Panc1 (cell line): Measurements from ENCODE around the gene SRCIN1. TPM values are rescaled to one million over a fixed set of nuclear protein-coding genes. Genes with fewer than 3 reads are reported as not detected.

Experiments used
- ATAC-seq: fragments of 200-7000 bp; cut with Tn5 transposase; 2 replicates; pipeline ENCODE4 v1.9.1; 2020; ENCODE audit warnings: mild to moderate bottlenecking, moderate library complexity
- BruUV-seq: library from RNA; stranded (reverse); fragments of 400-500 nt; replicated peaks from 2 replicates; lab custom pipeline; 2021; lab: Mats Ljungman, UMichigan
- CTCF ChIA-PET: fragments of 300-600 bp; sonication (Branson Sonifier 250); formaldehyde crosslinking; loops from one replicate; lab custom pipeline; 2022; ENCODE audit warnings: antibody characterized with exemption; lab: Charles Lee
- POLR2A ChIA-PET: fragments of 300-600 bp; sonication (Branson Sonifier 250); formaldehyde crosslinking; loops from one replicate; lab custom pipeline; 2022; ENCODE audit warnings: antibody characterized with exemption; lab: Charles Lee
- DNase-seq: peaks from one replicate; pipeline ENCODE4 v3.0.0-alpha.2; 2010; ENCODE audit warnings: low read depth, low spot score
- H3K27ac ChIP-seq: 2 replicates; pipeline ENCODE4 v1.5.1; 2011; ENCODE audit warnings: mild to moderate bottlenecking, low read length, inconsistent platforms
- H3K27me3 ChIP-seq: fragments of 200-500 bp; sonication (Bioruptor generic); 2 replicates; pipeline ENCODE4 v1.6.0; 2014; ENCODE audit warnings: low read length, inconsistent platforms; ENCODE audit not compliant: control insufficient read depth, insufficient read depth
- H3K36me3 ChIP-seq: fragments of 200-500 bp; sonication (Bioruptor generic); 2 replicates; pipeline ENCODE4 v1.5.1; 2014; ENCODE audit warnings: inconsistent platforms, mild to moderate bottlenecking, low read length, moderate library complexity; ENCODE audit not compliant: control insufficient read depth, insufficient read depth
- H3K4me1 ChIP-seq: 2 replicates; pipeline ENCODE4 v1.5.1; 2011; ENCODE audit warnings: inconsistent platforms, mild to moderate bottlenecking, low read length, moderate library complexity; ENCODE audit not compliant: control insufficient read depth, insufficient read depth
- H3K4me3 ChIP-seq, 2 experiments: 2 replicates each; pipeline ENCODE4 v1.5.1; 2011 to 2012; ENCODE audit warnings: low read depth in 2 of 2, low read length in 2 of 2, mild to moderate bottlenecking in 2 of 2, inconsistent platforms in 1 of 2, moderate library complexity in 1 of 2
- H3K9me3 ChIP-seq: fragments of 200-500 bp; sonication (Bioruptor generic); 2 replicates; pipeline ENCODE4 v1.5.1; 2014; ENCODE audit warnings: low read depth, mild to moderate bottlenecking, inconsistent platforms, low read length, moderate library complexity; ENCODE audit not compliant: control insufficient read depth, insufficient read depth
- POLR2AphosphoS5 ChIP-seq: IDR thresholded peaks from 2 replicates; pipeline ENCODE4 v1.6.1; 2012; ENCODE audit warnings: mild to moderate bottlenecking, low read depth, low read length, moderate library complexity
- SIN3A ChIP-seq: IDR thresholded peaks from 2 replicates; pipeline ENCODE4 v1.6.1; 2012; ENCODE audit warnings: low read depth, mild to moderate bottlenecking, low read length, moderate library complexity, borderline replicate concordance; ENCODE audit not compliant: insufficient read depth
- TCF7L2 ChIP-seq: IDR thresholded peaks from 2 replicates; pipeline ENCODE4 v1.6.1; 2011; ENCODE audit warnings: mild to moderate bottlenecking, low read depth, low read length, inconsistent platforms
- in situ Hi-C: cut with HindIII; loops from 2 replicates; pipeline ENCODE4 v1.10.0; 2016; ENCODE audit warnings: low sequenced_read_pairs, low pct_unique_long_range_greater_than_20kb
- intact Hi-C: fragments of 100-400 bp; cut with micrococcal nuclease; formaldehyde crosslinking; loops from one replicate; pipeline ENCODE4 v1.10.0; 2022; ENCODE audit not compliant: unreplicated experiment
- total RNA-seq: library from RNA; stranded (reverse); gene quantifications from one replicate; pipeline ENCODE4 v1.2.1, GENCODE V29; 2021; ENCODE audit not compliant: unreplicated experiment
- TF ChIP-seq, protein P1 (sequence below), 2 experiments: IDR thresholded peaks; 2 replicates each; pipeline ENCODE4 v1.6.1; 2011 to 2012; ENCODE audit warnings: low read depth in 2 of 2, control low read depth in 1 of 2, low read length in 1 of 2, mild to moderate bottlenecking in 1 of 2, moderate library complexity in 1 of 2; ENCODE audit not compliant: insufficient read depth in 1 of 2
- TF ChIP-seq, protein P2 (sequence below): fragments of 450-650 bp; IDR thresholded peaks from 2 replicates; pipeline ENCODE4 v1.5.1; 2017; ENCODE audit warnings: mild to moderate bottlenecking

The SRCIN1 gene
- total RNA-seq, 1 experiment from 2014 or later = 12.8 TPM

DNA sequence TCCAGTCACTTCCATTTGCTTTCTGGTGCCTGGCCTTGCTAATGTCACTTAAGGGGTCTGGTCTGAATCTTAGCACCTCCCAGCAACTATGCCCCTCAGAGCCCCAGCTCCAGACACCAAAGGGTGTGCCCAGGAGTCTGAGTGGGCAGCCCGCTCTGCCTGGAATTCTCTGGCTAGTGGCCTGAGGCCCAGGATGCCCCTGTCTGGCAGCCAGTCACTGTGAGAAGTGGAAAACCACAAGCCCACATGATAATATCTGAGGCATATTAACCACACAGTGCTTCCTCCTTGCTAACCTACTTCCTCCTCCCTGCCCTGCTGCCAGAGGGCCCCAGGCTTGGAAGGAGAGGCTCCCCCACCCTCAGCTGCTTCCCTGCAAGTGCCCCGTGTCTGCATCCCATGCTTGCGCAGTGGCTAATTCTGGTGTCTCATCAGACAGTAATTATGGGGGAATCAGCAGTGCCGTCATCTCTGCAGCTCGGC is 14.0 kb downstream of the SRCIN1 start:
- ATAC-seq (peak; percentile 78), DNase-seq (no peak)
- no peak overlapping the region for H3K4me3 ChIP-seq
- no peaks in the 10 kb centered on the region for H3K36me3 ChIP-seq
- TF ChIP-seq POLR2AphosphoS5 (no peak), TCF7L2 (no peak), SIN3A (no peak)
- TF ChIP-seq, protein P1, sequence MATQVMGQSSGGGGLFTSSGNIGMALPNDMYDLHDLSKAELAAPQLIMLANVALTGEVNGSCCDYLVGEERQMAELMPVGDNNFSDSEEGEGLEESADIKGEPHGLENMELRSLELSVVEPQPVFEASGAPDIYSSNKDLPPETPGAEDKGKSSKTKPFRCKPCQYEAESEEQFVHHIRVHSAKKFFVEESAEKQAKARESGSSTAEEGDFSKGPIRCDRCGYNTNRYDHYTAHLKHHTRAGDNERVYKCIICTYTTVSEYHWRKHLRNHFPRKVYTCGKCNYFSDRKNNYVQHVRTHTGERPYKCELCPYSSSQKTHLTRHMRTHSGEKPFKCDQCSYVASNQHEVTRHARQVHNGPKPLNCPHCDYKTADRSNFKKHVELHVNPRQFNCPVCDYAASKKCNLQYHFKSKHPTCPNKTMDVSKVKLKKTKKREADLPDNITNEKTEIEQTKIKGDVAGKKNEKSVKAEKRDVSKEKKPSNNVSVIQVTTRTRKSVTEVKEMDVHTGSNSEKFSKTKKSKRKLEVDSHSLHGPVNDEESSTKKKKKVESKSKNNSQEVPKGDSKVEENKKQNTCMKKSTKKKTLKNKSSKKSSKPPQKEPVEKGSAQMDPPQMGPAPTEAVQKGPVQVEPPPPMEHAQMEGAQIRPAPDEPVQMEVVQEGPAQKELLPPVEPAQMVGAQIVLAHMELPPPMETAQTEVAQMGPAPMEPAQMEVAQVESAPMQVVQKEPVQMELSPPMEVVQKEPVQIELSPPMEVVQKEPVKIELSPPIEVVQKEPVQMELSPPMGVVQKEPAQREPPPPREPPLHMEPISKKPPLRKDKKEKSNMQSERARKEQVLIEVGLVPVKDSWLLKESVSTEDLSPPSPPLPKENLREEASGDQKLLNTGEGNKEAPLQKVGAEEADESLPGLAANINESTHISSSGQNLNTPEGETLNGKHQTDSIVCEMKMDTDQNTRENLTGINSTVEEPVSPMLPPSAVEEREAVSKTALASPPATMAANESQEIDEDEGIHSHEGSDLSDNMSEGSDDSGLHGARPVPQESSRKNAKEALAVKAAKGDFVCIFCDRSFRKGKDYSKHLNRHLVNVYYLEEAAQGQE (IDR thresholded peaks at IDR 0.05; ENCODE audit: insufficient read depth in 1 of 2, low read depth in 2 of 2, low read length in 1 of 2) = no peak
- TF ChIP-seq, protein P2, sequence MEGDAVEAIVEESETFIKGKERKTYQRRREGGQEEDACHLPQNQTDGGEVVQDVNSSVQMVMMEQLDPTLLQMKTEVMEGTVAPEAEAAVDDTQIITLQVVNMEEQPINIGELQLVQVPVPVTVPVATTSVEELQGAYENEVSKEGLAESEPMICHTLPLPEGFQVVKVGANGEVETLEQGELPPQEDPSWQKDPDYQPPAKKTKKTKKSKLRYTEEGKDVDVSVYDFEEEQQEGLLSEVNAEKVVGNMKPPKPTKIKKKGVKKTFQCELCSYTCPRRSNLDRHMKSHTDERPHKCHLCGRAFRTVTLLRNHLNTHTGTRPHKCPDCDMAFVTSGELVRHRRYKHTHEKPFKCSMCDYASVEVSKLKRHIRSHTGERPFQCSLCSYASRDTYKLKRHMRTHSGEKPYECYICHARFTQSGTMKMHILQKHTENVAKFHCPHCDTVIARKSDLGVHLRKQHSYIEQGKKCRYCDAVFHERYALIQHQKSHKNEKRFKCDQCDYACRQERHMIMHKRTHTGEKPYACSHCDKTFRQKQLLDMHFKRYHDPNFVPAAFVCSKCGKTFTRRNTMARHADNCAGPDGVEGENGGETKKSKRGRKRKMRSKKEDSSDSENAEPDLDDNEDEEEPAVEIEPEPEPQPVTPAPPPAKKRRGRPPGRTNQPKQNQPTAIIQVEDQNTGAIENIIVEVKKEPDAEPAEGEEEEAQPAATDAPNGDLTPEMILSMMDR = no peak
- ChIA-PET CTCF (no interaction called here), POLR2A (no interaction called here)
- no peaks in the 10 kb centered on the region for H3K27me3 ChIP-seq
- in situ Hi-C loops (no loop called here), intact Hi-C loops (no loop called here)
- BruUV-seq = no TSS peak
- H3K4me1 ChIP-seq = peaks cover 16% of the 10 kb centered on the region
- peak overlapping the region; percentile 17; the same call in 1 of the 2 replicates for H3K27ac ChIP-seq
- H3K9me3 ChIP-seq = no peaks in the 10 kb centered on the region

DNA sequence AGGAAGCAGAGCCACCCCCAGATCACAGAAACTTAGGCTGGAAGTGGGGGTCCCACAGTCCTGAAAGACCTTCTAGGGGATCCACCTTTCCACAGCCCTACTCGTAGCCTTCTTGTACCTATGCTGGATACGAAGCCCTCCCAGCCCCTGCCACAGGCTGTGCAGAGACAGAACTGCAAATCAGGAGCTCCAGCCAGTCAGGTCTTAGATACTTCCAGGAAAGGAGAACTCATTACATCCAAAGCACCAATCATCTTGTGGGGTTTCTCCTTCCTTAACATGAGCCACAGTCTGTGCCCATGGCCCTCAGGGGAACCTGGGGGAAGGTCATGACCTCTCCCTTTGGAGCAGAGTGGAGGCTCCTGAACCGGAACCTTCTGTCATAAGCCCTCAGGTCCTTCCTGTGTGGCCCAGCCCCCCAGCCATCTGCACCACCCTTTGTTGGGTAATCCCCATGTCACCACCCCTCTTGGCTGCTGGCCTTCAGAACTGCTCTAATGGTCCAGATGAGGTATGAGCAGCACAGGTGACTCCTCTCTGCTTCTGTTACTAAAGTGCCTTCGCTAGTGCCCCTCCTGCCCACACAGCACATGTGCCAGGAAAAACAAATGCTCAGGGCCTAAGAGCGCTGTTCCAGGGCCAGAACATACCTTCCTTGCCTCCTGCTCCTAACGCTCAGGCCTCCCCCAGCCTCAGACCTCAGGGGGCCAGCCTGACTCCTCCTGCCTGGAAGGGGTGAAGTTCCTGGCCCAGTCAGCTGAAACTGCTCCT is 14.6 kb downstream of the SRCIN1 start:
- H3K4me3 ChIP-seq = no peak overlapping the region
- peaks cover 16% of the 10 kb centered on the region for H3K4me1 ChIP-seq
- H3K27me3 ChIP-seq = no peaks in the 10 kb centered on the region
- in situ Hi-C loops (no loop called here), intact Hi-C loops (no loop called here)
- peak overlapping the region; percentile 17; the same call in 1 of the 2 replicates for H3K27ac ChIP-seq
- no peaks in the 10 kb centered on the region for H3K9me3 ChIP-seq
- POLR2A ChIA-PET = no interaction called here
- ATAC-seq (peak; percentile 38; the same call in 1 of the 2 replicates), DNase-seq (no peak)
- H3K36me3 ChIP-seq = no peaks in the 10 kb centered on the region
- no TSS peak for BruUV-seq
- CTCF ChIA-PET = interaction anchor here (0.7 kb wide), 1 partner anchor 12 kb away, joined by 4 read pairs; no protein-coding TSS in a partner anchor
- TF ChIP-seq, protein P1 (IDR thresholded peaks at IDR 0.05; ENCODE audit: insufficient read depth in 1 of 2, low read depth in 2 of 2, low read length in 1 of 2) = no peak
- no peak for TF ChIP-seq SIN3A
- TF ChIP-seq POLR2AphosphoS5 = no peak
- no peak for TF ChIP-seq TCF7L2
- TF ChIP-seq, protein P2 = no peak
